Right ventricle myocardium inferior (tissue), 1 donor: ENCODE data around the gene THOC7. TPM values are rescaled to one million over a fixed set of nuclear protein-coding genes. Genes with fewer than 3 reads are reported as not detected.

ENCODE experiments used
- ATAC-seq: fragments of 200-7000 bp; cut with Tn5 transposase; one replicate; pipeline ENCODE4 v1.9.1; 2020; ENCODE audit warnings: mild to moderate bottlenecking, moderate library complexity
- DNase-seq: peaks from one replicate; pipeline ENCODE4 v3.0.0; 2021; ENCODE audit errors: missing footprints
- intact Hi-C: fragments of 100-400 bp; cut with DNase I; formaldehyde crosslinking; loops from one replicate; pipeline ENCODE4 v1.11.0; 2022
- total RNA-seq: library from RNA; stranded (reverse); fragmentation: NEBNext Ultra II Directional; extraction: Animal tissue kit (Norgen Biotek cat#: 25700); gene quantifications from one replicate; pipeline ENCODE4 v1.2.1, GENCODE V29; 2021
- donor health status: DM: no; HTN: yes; CAD: no; lungs with severe emphysema.

Gene THOC7
- total RNA-seq, 1 donor from 2014 or later = 79.1 TPM

GRCh38 chr3:63800097-63800496, 63.5 kb downstream of the THOC7 start:
- DNase-seq = no peak
- ATAC-seq = no peak
- intact Hi-C loops = no loop called here

GRCh38 chr3:63798949-63799348, 64.7 kb downstream of the THOC7 start:
- no peak for DNase-seq
- intact Hi-C loops = no loop called here
- ATAC-seq = no peak

DNA sequence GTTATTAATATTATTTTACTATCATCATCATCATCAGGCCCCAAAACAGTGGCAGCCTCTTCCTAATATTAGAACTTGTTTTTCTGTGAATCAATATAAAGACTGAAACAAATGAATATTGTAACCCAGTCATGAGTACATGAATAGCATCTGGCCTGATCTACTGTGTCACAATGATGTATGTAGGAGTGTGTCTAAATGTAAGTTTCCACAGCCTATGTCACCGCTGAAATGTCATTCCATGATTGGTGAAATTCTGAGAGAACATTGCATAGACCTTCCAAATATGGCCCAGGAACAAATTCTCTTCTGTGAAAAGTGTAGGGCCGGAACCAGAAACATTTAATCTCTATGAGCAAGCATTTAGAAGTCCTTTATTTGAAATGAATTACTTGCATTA, 65.1 kb downstream of the THOC7 start:
- no peak for ATAC-seq
- intact Hi-C loops = no loop called here

DNA sequence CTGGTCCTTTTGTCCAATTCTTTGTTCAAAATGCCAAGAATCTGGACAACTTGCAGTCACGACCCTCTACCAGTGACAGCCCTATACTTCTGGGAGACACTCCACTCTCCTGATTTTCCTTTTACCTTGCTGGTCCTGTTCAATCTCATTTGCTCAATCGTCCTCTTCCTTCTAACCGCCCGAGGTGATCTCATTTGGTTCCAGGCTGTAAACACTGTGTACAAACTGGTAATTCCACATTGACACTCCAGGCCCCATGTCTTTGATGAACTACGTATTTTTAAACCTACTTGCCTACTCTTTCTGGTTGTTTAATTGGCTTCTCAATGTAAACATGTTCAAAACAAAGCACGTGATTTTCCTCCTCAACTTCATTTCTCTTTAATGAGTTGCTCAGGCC, 68.2 kb downstream of the THOC7 start:
- no peak for DNase-seq
- no peak for ATAC-seq
- intact Hi-C loops = no loop called here

More for the DNA sequence above, 65.1 kb downstream of the THOC7 start:
- no peak for DNase-seq

DNA sequence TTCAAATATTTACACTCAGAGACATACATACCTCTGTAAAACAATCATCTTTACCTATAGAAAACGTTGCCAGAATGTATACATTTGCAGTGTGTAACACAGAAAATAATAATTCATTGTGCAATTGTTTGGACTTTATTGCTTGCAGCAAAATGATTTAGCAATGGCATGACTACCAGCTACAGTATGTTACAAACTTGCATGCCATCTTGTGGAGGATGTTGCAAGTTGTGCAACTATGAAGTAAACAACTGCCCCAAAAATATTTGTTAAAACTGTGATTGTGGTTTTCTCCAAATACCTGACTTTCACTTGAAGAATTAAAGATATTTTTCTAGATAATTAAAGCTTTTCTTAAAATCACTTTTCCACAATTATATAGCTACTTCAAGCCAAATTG, 71.6 kb downstream of the THOC7 start:
- ATAC-seq = no peak
- no peak for DNase-seq

More for the DNA sequence above, 71.6 kb downstream of the THOC7 start:
- intact Hi-C loops = no loop called here

Other genes starting within 250 kb of the THOC7 start
- gene SNTN, start 211.1 kb downstream of the THOC7 start, total RNA-seq = not detected
- gene C3orf49, start 44.5 kb downstream of the THOC7 start, total RNA-seq = not detected
- 9.3 TPM for gene ATXN7, start 62 bp upstream of the THOC7 start, total RNA-seq
- not detected for gene SCAANT1, start 48.6 kb upstream of the THOC7 start, total RNA-seq
- 73.7 TPM for gene PSMD6, start 159.7 kb upstream of the THOC7 start, total RNA-seq